HepG2 (cell line): ENCODE results near the gene FAF1. TPM values are rescaled to one million over a fixed set of nuclear protein-coding genes. Genes with fewer than 3 reads are reported as not detected.

Experiments
- ATAC-seq: fragments of 200-7000 bp; cut with Tn5 transposase; 3 replicates; pipeline ENCODE4 v1.9.1; 2020; ENCODE audit warnings: mild to moderate bottlenecking, moderate library complexity
- BruUV-seq: library from RNA; stranded (reverse); fragments of 400-500 nt; replicated peaks from 2 replicates; lab custom pipeline; 2021; lab: Mats Ljungman, UMichigan
- CTCF ChIA-PET: fragments of 300-600 bp; formaldehyde crosslinking; extraction: SDS; loops from one replicate; lab custom pipeline; 2021; ENCODE audit warnings: low total read pairs, inconsistent platforms, low intra/inter-chr PET ratio; lab: Yijun Ruan, JAX
- POLR2A ChIA-PET: fragments of 350-600 bp; sonication (Branson Sonifier 250); formaldehyde crosslinking; loops from one replicate; lab custom pipeline; 2020; ENCODE audit warnings: antibody characterized with exemption, inconsistent platforms; lab: Yijun Ruan, JAX
- DNase-seq: peaks from one replicate; pipeline ENCODE4 v3.0.0-alpha.2; 2015; ENCODE audit warnings: low spot score
- FAIRE-seq: peaks from 3 replicates; lab custom pipeline; 2011; peaks lifted over from hg19 to GRCh38; lab: Jason Lieb, UNC
- H2AFZ ChIP-seq: one replicate; pipeline ENCODE4 v1.6.1; 2011; ENCODE audit warnings: low read length, inconsistent platforms
- H3K27ac ChIP-seq: fragments of 300-600 bp; 3 replicates; pipeline ENCODE4 v1.8.0; 2011; ENCODE audit warnings: mixed run types, mild to moderate bottlenecking, mixed read lengths, low read length, inconsistent platforms; ENCODE audit not compliant: insufficient read depth; ENCODE audit errors: extremely low read length
- H3K27me3 ChIP-seq, 2 experiments: fragments of 200-600 bp in 1 of 2; 2 replicates in 1 of 2; 3 replicates in 1 of 2; pipeline versions ENCODE4 v1.6.0 to v1.8.0; 2011; ENCODE audit warnings: low read length in 2 of 2, mild to moderate bottlenecking in 2 of 2, moderate library complexity in 2 of 2, inconsistent platforms in 1 of 2; ENCODE audit not compliant: insufficient read depth in 2 of 2, control insufficient read depth in 1 of 2
- H3K36me3 ChIP-seq, 2 experiments: fragments of 200-600 bp in 1 of 2; replicated peaks in 1 of 2; 2 replicates in 1 of 2; 3 replicates in 1 of 2; pipeline versions ENCODE4 v1.5.1 to v1.8.0; 2011; ENCODE audit warnings: low read length in 2 of 2, inconsistent platforms in 1 of 2; ENCODE audit not compliant: insufficient read depth in 2 of 2, control insufficient read depth in 1 of 2
- H3K4me1 ChIP-seq: 2 replicates; pipeline ENCODE4 v1.5.1; 2012; ENCODE audit warnings: low read length, inconsistent platforms; ENCODE audit not compliant: insufficient read depth
- H3K4me2 ChIP-seq: 2 replicates; pipeline ENCODE4 v1.6.0; 2011; ENCODE audit warnings: low read depth, low read length, inconsistent platforms
- H3K4me3 ChIP-seq, 3 experiments: fragments of 200-600 bp in 1 of 3; sonication (generic), shearing (Covaris generic) in 1 of 3; replicated peaks in 1 of 3; 2 replicates each; pipeline ENCODE4 v1.5.1; 2011 to 2016; ENCODE audit warnings: low read length in 3 of 3, inconsistent platforms in 2 of 3, low read depth in 2 of 3, mild to moderate bottlenecking in 2 of 3, control low read depth in 1 of 3, mixed read lengths in 1 of 3; ENCODE audit not compliant: insufficient read depth in 1 of 3
- H3K79me2 ChIP-seq: one replicate; pipeline ENCODE4 v1.6.1; 2011; ENCODE audit warnings: low read length, inconsistent platforms; ENCODE audit not compliant: insufficient read depth
- H3K9ac ChIP-seq: 2 replicates; pipeline ENCODE4 v1.6.0; 2011; ENCODE audit warnings: mild to moderate bottlenecking, low read depth, low read length, inconsistent platforms; ENCODE audit not compliant: insufficient read depth
- H3K9me3 ChIP-seq: 2 replicates; pipeline ENCODE4 v1.5.1; 2012; ENCODE audit warnings: mild to moderate bottlenecking, low read length
- H4K20me1 ChIP-seq: 2 replicates; pipeline ENCODE4 v1.6.0; 2011; ENCODE audit warnings: inconsistent platforms, mild to moderate bottlenecking, low read length, moderate library complexity; ENCODE audit not compliant: insufficient read depth
- AHR ChIP-seq: IDR thresholded peaks from 2 replicates; pipeline ENCODE4 v1.6.1; 2018; ENCODE audit warnings: missing genetic modification reagents, missing compliant biosample characterization
- TCF12 ChIP-seq, 2 experiments: fragments of 450-650 bp in 1 of 2; sonication (generic) in 1 of 2; formaldehyde crosslinking in 1 of 2; IDR thresholded peaks; 2 replicates each; pipeline versions ENCODE4 v1.6.1 to v1.8.0; 2017 to 2022; ENCODE audit warnings: antibody characterized with exemption in 1 of 2, mild to moderate bottlenecking in 1 of 2, missing genetic modification reagents in 1 of 2, moderate library complexity in 1 of 2
- ZHX1 ChIP-seq: sonication (generic); formaldehyde crosslinking; IDR thresholded peaks from 2 replicates; pipeline ENCODE4 v1.8.1; 2022; ENCODE audit warnings: low read depth, mild to moderate bottlenecking, missing genetic modification reagents
- ZNF569 ChIP-seq: sonication (generic); formaldehyde crosslinking; IDR thresholded peaks from 2 replicates; pipeline ENCODE4 v1.5.0; 2020; ENCODE audit warnings: mild to moderate bottlenecking, missing genetic modification reagents, moderate library complexity, borderline replicate concordance
- ZNF746 ChIP-seq: sonication (generic); formaldehyde crosslinking; IDR thresholded peaks from 2 replicates; pipeline ENCODE4 v1.8.0; 2022; ENCODE audit warnings: mild to moderate bottlenecking, missing genetic modification reagents
- WGBS: methylation state at CpG from one replicate; pipeline ENCODE4 v1.1.6; 2017; ENCODE audit warnings: low lambda C conversion rate; 5-methylcytosine and 5-hydroxymethylcytosine counted together
- in situ Hi-C: cut with HindIII; loops from 2 replicates; pipeline ENCODE4 v1.10.0; 2017; ENCODE audit warnings: low pct_unique_long_range_greater_than_20kb; ENCODE audit not compliant: extremely low pct_ligation_motif_present
- intact Hi-C: fragments of 100-400 bp; cut with micrococcal nuclease; formaldehyde crosslinking; loops from one replicate; pipeline ENCODE4 v1.10.0; 2022; ENCODE audit not compliant: unreplicated experiment
- polyA plus RNA-seq, 8 experiments: library from polyadenylated mRNA; depleted of rRNA in 3 of 8; stranded (reverse) in 7 of 8; unstranded in 1 of 8; fragments of >200 nt; fragmentation: Illumina TruSeq in 4 of 8; extraction: Trizol in 4 of 8; gene quantifications; 2 replicates each; pipeline versions ENCODE4 v1.2.1 to v1.2.3, GENCODE V29; 2011 to 2016; ENCODE audit warnings: low read depth in 4 of 8, missing spikeins in 1 of 8, mixed read lengths in 1 of 8; ENCODE audit not compliant: insufficient read depth in 1 of 8
- total RNA-seq, 5 experiments: library from RNA; depleted of rRNA; stranded (reverse); fragments of >200 nt; fragmentation: Illumina TruSeq; extraction: Trizol; gene quantifications; 2 replicates each; pipeline ENCODE4 v1.2.3, GENCODE V29; 2016; ENCODE audit warnings: low read depth in 1 of 5

The FAF1 gene
- total and polyA plus RNA-seq, 2 of the 13 experiments (the other 11 are each of a cell fraction or from before 2014, with no cell fraction given) = 19.4 to 63.3 TPM

GRCh38 chr1:50421366-50421748, 538.7 kb downstream of the FAF1 start:
- BruUV-seq = no TSS peak
- H3K9me3 ChIP-seq = no peaks in the 10 kb centered on the region
- intact Hi-C loops (no loop called here), in situ Hi-C loops (no loop called here)
- H3K4me3 ChIP-seq = no peak overlapping the region
- no peak overlapping the region for H3K4me2 ChIP-seq
- POLR2A ChIA-PET = no interaction called here
- no peak overlapping the region for H3K27ac ChIP-seq
- no peaks in the 10 kb centered on the region for H3K79me2 ChIP-seq
- no peak overlapping the region for H3K9ac ChIP-seq
- H4K20me1 ChIP-seq = no peaks in the 10 kb centered on the region
- H2AFZ ChIP-seq = no peak overlapping the region
- CTCF ChIA-PET = no interaction called here
- peaks cover 17 to 76% of the 10 kb centered on the region in 2 experiments for H3K27me3 ChIP-seq
- H3K4me1 ChIP-seq = peaks cover 11% of the 10 kb centered on the region
- ATAC-seq (no peak), DNase-seq (no peak), FAIRE-seq (no peak)
- TF ChIP-seq AHR = no peak
- TF ChIP-seq ZHX1 (CRISPR knock-in tag) = no peak
- no peak for TF ChIP-seq ZNF746 (CRISPR knock-in tag)
- no peak for TF ChIP-seq ZNF569 (CRISPR knock-in tag)
- H3K36me3 ChIP-seq = no peaks in the 10 kb centered on the region
- 91% methylated on average over 20 of the region's 38 CpGs for WGBS

GRCh38 chr1:50420689-50421365, 539.2 kb downstream of the FAF1 start:
- ChIA-PET CTCF (no interaction called here), POLR2A (no interaction called here)
- Histone ChIP-seq H3K4me1 (peaks cover 11% of the 10 kb centered on the region), H4K20me1 (no peaks in the 10 kb centered on the region), H3K27me3 (peaks cover 15 to 76% of the 10 kb centered on the region in 2 experiments), H3K9me3 (no peaks in the 10 kb centered on the region), H3K9ac (no peak overlapping the region), H3K79me2 (no peaks in the 10 kb centered on the region), H2AFZ (no peak overlapping the region), H3K4me2 (no peak overlapping the region), H3K27ac (no peak overlapping the region), H3K36me3 (no peaks in the 10 kb centered on the region), H3K4me3 (no peak overlapping the region)
- no TSS peak for BruUV-seq
- WGBS = 77% methylated on average over 34 of the region's 69 CpGs
- no peak for TF ChIP-seq TCF12 (IDR thresholded peaks at IDR 0.05)
- TF ChIP-seq TCF12 (CRISPR knock-in tag; IDR thresholded peaks at IDR 0.05) = no peak
- intact Hi-C loops (no loop called here), in situ Hi-C loops (no loop called here)
- ATAC-seq (no peak), DNase-seq (no peak), FAIRE-seq (no peak)
